GM21528 (cell line): ENCODE results near the gene COL6A3.
"Not testable (repeated sequence)": the region's sequence is repeated elsewhere in the genome, so short reads cannot be mapped to it uniquely, and the experiment has no call there.

ENCODE experiments used
- ATAC-seq: cut with Tn5 transposase; IDR thresholded peaks from one replicate; pipeline ENCODE4 v1.9.1; 2021; ENCODE audit warnings: mild to moderate bottlenecking, moderate library complexity; ENCODE audit not compliant: unreplicated experiment, low FRiP score

The COL6A3 gene

GRCh38 chr2:237418300-237418699 is 4.3 kb upstream of the COL6A3 start:
- ATAC-seq = no peak

- ATAC-seq = no peak
Measured at GRCh38 chr2:237412988-237413776, 782 bp downstream of the COL6A3 start.

- no peak for ATAC-seq
Measured at GRCh38 chr2:237412646-237412987, 1.3 kb downstream of the COL6A3 start.

GRCh38 chr2:237411683-237412423 is 2.1 kb downstream of the COL6A3 start:
- no peak for ATAC-seq

- ATAC-seq = no peak
Measured at GRCh38 chr2:237411092-237411601, 2.8 kb downstream of the COL6A3 start.

- ATAC-seq = not testable (repeated sequence)
Measured at GRCh38 chr2:237409263-237409662, 4.7 kb downstream of the COL6A3 start.

- ATAC-seq = no peak
Measured at GRCh38 chr2:237408335-237409000, 5.5 kb downstream of the COL6A3 start.

GRCh38 chr2:237407700-237408099 is 6.3 kb downstream of the COL6A3 start:
- ATAC-seq = no peak

GRCh38 chr2:237406371-237406895 is 7.5 kb downstream of the COL6A3 start:
- ATAC-seq = no peak

GRCh38 chr2:237405605-237406004 is 8.4 kb downstream of the COL6A3 start:
- no peak for ATAC-seq

- no peak for ATAC-seq
Measured at GRCh38 chr2:237405006-237405559, 8.9 kb downstream of the COL6A3 start.

- ATAC-seq = no peak
Measured at GRCh38 chr2:237404413-237404812, 9.6 kb downstream of the COL6A3 start.

GRCh38 chr2:237403024-237403882 is 10.7 kb downstream of the COL6A3 start:
- no peak for ATAC-seq

GRCh38 chr2:237400199-237400598 is 13.8 kb downstream of the COL6A3 start:
- no peak for ATAC-seq

GRCh38 chr2:237397072-237397471 is 16.9 kb downstream of the COL6A3 start:
- ATAC-seq = no peak

- no peak for ATAC-seq
Measured at GRCh38 chr2:237393523-237393922, 20.4 kb downstream of the COL6A3 start.

GRCh38 chr2:237392186-237392585 is 21.8 kb downstream of the COL6A3 start:
- ATAC-seq = no peak

GRCh38 chr2:237391140-237391539 is 22.8 kb downstream of the COL6A3 start:
- ATAC-seq = no peak

- ATAC-seq = no peak
Measured at GRCh38 chr2:237390235-237390634, 23.7 kb downstream of the COL6A3 start.

- ATAC-seq = no peak
Measured at GRCh38 chr2:237389831-237390230, 24.1 kb downstream of the COL6A3 start.
